ENCODE data around the gene SNX14.

SNX14 gene

DNA sequence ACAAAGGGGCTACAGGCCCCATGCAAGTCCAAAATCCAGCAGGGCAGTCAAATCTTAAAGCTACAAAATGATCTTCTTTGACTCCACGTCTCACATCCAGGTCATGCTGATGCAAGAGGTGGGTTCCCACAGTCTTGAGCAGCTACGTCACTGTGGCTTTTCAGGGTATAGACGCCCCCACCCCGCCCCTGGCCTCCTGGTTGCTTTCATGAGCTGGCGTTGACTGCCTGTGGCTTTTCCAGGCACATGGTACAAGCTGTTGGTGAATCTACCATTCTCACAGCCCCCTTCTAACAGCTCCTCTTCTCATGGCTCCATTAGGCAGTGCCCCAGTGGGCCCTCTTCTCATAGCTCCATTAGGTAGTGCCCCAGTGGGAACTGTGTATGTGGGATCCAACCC is 96.8 kb downstream of the SNX14 start:
- no peak for DNase-seq (ENCODE audit: low spot score)

- DNase-seq (ENCODE audit: low spot score): no peak
Measured at GRCh38 chr6:85496009-85496579, 97.6 kb downstream of the SNX14 start.

- no peak for DNase-seq (ENCODE audit: low spot score)
Measured at GRCh38 chr6:85494547-85495536, 98.8 kb downstream of the SNX14 start.

DNA sequence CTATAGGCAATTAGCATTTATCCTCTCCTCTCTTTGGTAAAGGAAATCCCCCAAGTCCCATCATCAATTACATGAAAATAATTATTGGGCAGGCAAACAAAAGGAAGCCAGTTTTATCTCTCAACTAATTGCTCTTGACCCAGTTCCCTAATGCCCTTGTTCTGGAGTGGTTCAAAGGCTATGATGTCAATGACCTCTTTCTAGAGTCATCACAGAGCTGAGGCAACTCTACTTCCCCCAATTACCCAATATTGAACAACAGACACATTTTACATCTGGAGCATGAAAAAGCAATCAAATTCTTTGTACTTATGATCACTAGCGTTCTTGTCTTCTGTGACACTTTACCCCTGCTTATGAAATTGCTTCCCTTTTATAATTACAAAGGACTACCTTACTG is 100.3 kb downstream of the SNX14 start:
- no peak for DNase-seq (ENCODE audit: low spot score)

DNA sequence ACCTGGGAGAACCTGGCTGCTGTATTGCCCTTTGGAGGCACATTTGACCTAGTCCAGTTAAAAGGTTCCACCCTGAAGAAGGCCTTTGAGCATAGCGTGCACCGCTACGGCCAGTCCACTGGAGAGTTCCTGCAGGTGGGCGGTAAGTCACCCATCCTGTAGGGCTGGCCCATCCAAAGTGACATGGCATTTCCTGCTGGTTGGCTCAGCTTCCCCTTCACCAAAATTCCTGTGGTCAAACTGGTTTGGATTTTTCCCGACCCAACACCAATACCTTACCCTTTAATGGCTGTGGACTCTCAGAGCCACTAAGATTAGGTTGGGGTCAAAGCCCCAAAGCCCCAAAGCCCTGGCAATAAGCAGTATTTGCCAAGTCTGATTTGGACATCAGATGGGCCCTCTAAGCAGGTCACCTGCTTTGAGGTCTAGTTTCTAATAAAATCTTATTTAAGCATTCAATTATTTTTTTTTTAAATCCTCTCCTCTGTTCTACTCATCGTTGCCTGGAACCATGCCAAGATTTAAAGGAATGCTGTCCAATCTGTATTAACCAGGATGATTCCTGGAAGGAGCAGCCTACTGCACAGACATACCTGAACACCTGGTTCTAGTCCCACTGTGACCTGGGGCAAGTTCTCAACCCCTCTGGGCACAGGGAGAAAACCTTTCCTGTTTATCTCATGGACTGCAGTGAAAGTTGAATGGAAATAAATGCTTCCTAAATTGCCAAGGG is 103.0 kb downstream of the SNX14 start:
- DNase-seq (ENCODE audit: low spot score): peak; percentile 77

GRCh38 chr6:85484948-85485347 is 108.7 kb downstream of the SNX14 start:
- no peak for DNase-seq (ENCODE audit: low spot score)

- DNase-seq (ENCODE audit: low spot score): no peak
Measured at GRCh38 chr6:85483846-85484245, 109.8 kb downstream of the SNX14 start.

DNA sequence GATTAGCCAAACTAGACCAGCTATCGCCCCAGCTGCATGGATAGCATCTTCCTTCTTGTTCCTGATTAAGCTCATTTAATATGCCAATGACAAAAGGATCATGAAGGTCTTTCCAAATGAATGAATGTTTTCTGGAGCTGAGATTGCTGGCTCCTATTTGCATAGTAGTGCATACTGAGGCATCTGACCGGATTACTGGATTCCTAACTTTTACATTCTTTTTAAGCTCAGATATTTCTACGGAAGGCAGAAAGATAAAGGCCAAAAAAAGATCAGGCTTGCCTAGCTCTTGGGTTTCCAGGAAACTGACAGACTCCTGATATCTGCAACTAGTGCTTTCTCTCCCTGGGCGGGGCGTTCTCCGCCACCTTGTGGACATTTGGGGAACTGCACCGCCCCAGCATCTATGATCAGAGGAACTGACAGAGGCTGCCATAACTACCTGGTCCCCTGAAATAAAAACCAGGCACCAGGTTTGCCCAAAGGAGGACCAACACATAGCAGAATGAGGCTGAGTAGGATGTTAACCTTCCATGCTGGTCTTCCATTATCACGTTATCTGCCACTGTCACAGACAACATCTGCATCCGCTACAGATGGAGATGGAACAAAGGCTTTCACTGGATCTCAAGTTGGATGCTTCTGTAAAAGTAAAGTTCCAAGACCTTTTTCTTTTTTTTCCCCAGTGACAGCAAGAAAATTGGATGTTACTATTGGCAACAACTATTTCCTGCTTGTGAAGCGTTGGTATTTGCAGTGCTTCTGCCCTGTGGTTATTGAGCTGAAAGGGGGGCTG is 110.6 kb downstream of the SNX14 start:
- DNase-seq (ENCODE audit: low spot score): peak; percentile 76

GRCh38 chr6:85482206-85482904 is 111.3 kb downstream of the SNX14 start:
- DNase-seq (ENCODE audit: low spot score): no peak

- DNase-seq (ENCODE audit: low spot score): peak; percentile 28
Measured at GRCh38 chr6:85479208-85479607, 114.5 kb downstream of the SNX14 start.

DNA sequence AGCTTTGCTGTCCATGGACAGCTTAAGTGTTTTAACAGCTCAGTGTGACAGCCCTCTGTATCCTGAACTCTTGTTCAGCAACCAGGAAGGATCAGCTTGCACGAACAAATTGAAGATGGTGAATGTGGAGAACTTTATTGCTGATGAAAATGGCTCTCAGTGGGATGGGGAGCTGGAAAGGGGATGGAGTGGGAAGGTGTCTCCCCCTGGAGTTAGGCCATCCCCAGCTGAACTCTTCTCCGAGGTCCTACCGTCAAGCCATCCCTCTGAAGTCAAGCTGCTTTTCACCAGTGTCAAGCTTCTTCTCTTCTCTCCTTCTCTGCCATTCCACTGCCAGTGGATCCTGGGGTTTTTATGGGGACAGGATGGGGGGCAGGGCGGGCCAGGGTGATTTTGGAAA is 117.1 kb downstream of the SNX14 start:
- no peak for DNase-seq (ENCODE audit: low spot score)

DNA sequence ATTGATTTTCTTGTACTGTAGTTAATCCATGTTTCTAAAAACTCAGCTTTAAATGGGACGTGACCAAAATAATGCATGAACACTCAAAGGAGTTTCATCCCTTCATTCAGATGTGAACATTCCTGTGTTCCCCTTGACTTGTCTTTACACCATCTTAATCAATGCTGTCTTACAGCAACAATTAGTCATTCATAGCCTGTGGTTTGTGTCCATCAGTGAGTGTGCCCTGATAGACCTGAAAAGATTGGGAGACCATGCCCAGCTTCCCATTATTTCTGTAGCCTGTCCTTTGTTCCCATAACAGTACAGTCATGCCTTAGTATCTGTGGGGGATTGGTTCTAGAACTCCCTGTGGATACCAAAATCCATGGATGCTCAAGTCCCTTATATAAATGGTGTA is 119.9 kb downstream of the SNX14 start:
- DNase-seq (ENCODE audit: low spot score): peak; percentile 59

GRCh38 chr6:85472744-85473143 is 120.9 kb downstream of the SNX14 start:
- no peak for DNase-seq (ENCODE audit: low spot score)

GRCh38 chr6:85470023-85470410 is 123.6 kb downstream of the SNX14 start:
- DNase-seq (ENCODE audit: low spot score): peak; percentile 68

DNA sequence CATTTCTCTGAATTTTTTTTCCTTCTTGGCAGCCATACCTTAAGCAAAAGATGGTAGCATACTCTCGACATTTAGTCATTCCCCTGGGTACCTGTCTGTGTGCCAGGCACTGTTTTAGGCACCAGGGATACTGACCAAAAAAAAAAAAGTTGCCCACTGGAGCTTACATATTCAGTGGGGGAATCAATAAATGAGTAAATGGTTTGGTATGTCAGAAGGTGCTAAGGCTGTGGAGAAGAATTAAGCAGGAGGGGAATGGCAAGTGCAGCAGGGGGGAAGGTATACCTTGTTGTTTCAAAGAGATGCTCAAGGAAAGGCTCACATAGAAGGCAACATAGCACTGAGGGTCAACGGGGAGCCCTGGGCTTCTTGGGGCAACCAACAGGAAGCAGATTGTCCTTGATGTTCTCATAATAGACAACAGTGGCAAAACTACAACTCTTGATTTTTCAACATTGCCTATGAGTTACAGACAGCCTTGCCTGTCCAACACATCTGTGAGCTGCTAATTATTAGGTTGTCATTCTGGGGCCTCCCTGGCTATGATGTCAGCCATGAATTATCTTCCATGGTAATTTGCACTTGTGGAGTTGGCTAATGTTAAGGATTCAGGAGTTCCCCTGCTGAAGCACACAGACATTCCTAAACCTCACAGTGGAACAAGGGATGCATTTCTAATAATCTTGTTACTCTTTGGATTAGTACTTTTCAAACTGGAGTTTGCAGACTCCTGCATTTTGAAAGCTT is 124.2 kb downstream of the SNX14 start:
- DNase-seq (ENCODE audit: low spot score): peak; percentile 75

GRCh38 chr6:85468326-85468725 is 125.3 kb downstream of the SNX14 start:
- peak; percentile 73 for DNase-seq (ENCODE audit: low spot score)

- DNase-seq (ENCODE audit: low spot score): no peak
Measured at GRCh38 chr6:85465762-85466161, 127.9 kb downstream of the SNX14 start.

DNA sequence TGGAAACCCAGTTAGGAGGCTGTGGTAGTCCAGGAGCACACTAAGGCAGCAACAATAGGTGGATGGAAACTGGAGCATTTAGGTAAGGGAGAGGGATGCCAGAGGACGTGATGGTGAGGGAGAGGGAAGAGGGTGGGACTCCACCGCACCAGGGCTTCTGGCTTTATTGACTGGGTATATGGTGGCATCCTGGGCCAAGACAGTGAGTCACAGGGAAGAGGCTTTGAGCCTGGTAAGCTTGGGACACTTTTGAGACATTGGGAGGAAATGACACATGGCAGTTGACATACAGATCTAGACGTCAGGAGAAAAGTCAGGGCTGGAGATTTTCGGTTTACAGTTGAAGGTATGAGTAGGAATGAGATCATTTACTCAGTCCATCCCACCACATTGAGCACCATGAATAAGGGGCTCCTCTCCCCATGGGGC is 128.9 kb downstream of the SNX14 start:
- peak; percentile 98 for DNase-seq (ENCODE audit: low spot score)

DNA sequence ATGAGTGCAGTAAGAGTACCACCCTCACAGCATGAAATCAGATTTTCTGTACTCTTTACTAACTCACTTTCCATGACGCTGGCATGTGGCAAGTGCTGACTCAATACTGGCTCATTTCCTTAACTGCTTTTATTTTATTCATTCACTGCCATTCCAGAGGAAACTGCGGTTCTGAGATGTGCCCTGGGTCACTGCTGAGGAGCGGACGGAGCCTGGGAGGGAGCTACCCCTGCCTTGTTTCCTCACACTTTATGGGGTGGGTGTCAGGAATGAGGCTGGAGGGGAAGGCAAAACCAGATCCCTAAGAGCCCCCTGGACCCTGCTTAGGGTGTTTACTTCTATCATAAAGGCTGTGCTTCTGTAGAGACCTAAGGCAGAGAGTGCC is 129.4 kb downstream of the SNX14 start:
- peak; percentile 97 for DNase-seq (ENCODE audit: low spot score)

GRCh38 chr6:85463621-85464259 is 129.9 kb downstream of the SNX14 start:
- DNase-seq (ENCODE audit: low spot score): no peak

Measured in kidney tubule cell (primary cell).